SK-N-SH treated with all-trans-retinoic acid at 6 μM for 48 hours (cell line): Measurements from ENCODE around the gene MRPL34.

Experiments used
- ARNTL ChIP-seq: fragments of 450-650 bp; formaldehyde crosslinking; IDR thresholded peaks from 2 replicates; pipeline ENCODE4 v1.5.0; 2020; ENCODE audit warnings: low read depth, mild to moderate bottlenecking, moderate library complexity, borderline replicate concordance
- BACH2 ChIP-seq: fragments of 250-450 bp; sonication (Bioruptor Pico); IDR thresholded peaks from 2 replicates; pipeline ENCODE4 v1.9.0; 2021; ENCODE audit warnings: mild to moderate bottlenecking, borderline replicate concordance
- CSDC2 ChIP-seq: fragments of 250-450 bp; sonication (Bioruptor Pico); IDR thresholded peaks from 2 replicates; pipeline ENCODE4 v1.5.0; 2020; ENCODE audit warnings: mild to moderate bottlenecking, moderate library complexity
- ISL1 ChIP-seq: fragments of 250-450 bp; sonication (Bioruptor Pico); IDR thresholded peaks from 2 replicates; pipeline ENCODE4 v2.1.2; 2022; ENCODE audit warnings: mild to moderate bottlenecking, moderate library complexity
- OSR1 ChIP-seq: fragments of 250-450 bp; sonication (Bioruptor Pico); IDR thresholded peaks from 2 replicates; pipeline ENCODE4 v1.8.0; 2022; ENCODE audit warnings: moderate library complexity, mild to moderate bottlenecking, inconsistent platforms
- PPARA ChIP-seq: fragments of 250-450 bp; sonication (Bioruptor Pico); IDR thresholded peaks from 2 replicates; pipeline ENCODE4 v1.5.0; 2020; ENCODE audit warnings: mild to moderate bottlenecking, borderline replicate concordance
- RARB ChIP-seq: fragments of 250-450 bp; sonication (Bioruptor Pico); IDR thresholded peaks from 2 replicates; pipeline ENCODE4 v1.8.0; 2021; ENCODE audit warnings: mild to moderate bottlenecking, moderate library complexity
- TOX ChIP-seq: fragments of 250-450 bp; sonication (Bioruptor Pico); IDR thresholded peaks from 2 replicates; pipeline ENCODE4 v1.8.0; 2021; ENCODE audit warnings: mild to moderate bottlenecking, moderate library complexity, borderline replicate concordance
- ZFP3 ChIP-seq: fragments of 250-450 bp; sonication (Bioruptor Pico); IDR thresholded peaks from 2 replicates; pipeline ENCODE4 v1.5.0; 2020; ENCODE audit warnings: mild to moderate bottlenecking, moderate library complexity
- ZNF70 ChIP-seq: fragments of 450-650 bp; formaldehyde crosslinking; IDR thresholded peaks from 2 replicates; pipeline ENCODE4 v1.5.0; 2020; ENCODE audit warnings: mild to moderate bottlenecking, moderate library complexity
- TF ChIP-seq, protein P1 (sequence below): fragments of 250-450 bp; sonication (Bioruptor Pico); IDR thresholded peaks from 2 replicates; pipeline ENCODE4 v1.8.0; 2020; ENCODE audit warnings: mild to moderate bottlenecking, moderate library complexity, borderline replicate concordance
- TF ChIP-seq, protein P2 (sequence below): fragments of 250-450 bp; sonication (Bioruptor Pico); IDR thresholded peaks from 2 replicates; pipeline ENCODE4 v1.5.1; 2020; ENCODE audit warnings: low read depth, mild to moderate bottlenecking, moderate library complexity
- TF ChIP-seq, protein P3 (sequence below): fragments of 250-450 bp; sonication (Bioruptor Pico); IDR thresholded peaks from 2 replicates; pipeline ENCODE4 v1.5.1; 2021; ENCODE audit warnings: mild to moderate bottlenecking, moderate library complexity
- TF ChIP-seq, protein P4 (sequence below): fragments of 250-450 bp; sonication (Bioruptor Pico); IDR thresholded peaks from 2 replicates; pipeline ENCODE4 v1.8.0; 2021; ENCODE audit warnings: low read depth, mild to moderate bottlenecking, moderate library complexity, borderline replicate concordance

DNA sequence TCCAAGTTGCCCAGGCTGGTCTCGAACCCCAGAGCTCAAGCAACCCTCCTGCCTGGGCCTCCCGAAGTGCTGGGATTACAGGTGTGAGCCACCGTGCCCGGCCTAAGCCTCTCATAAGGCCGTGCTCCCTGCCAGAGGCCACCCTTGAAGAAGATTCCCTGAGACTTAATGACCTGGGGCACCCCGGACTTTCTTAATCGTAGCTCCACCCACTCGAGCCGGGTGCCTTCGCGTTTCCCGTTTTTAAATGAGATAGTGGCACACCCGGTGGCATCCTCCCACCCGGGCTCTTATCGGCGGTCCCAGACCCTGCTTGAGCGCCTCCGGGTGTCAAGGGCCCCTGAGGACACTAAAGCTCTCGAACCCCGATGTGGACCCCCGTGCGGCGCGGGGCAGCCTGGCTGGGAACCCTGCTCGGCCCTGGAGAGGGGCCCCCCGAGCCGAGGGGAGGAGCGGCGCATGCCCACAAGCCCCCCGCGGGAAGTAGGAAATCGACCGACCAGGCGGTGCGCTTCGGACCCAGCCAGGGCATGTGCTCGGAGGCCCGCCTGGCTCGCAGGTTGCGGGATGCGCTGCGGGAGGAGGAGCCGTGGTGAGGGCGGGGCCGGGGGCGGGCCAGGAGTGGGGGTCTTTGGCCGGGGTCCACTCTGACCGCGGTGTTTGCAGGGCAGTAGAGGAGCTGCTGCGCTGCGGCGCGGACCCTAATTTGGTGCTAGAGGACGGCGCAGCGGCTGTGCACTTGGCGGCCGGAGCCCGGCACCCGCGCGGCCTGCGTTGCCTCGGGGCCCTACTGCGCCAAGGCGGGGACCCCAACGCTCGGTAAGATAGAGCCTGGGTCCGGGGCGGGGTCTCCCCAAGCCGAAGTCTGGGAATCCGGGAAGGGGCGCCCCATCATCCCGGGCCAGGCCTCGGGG is 24.0 kb upstream of the MRPL34 start, which contains the start of gene ANKLE1:
- TF ChIP-seq, protein P1, sequence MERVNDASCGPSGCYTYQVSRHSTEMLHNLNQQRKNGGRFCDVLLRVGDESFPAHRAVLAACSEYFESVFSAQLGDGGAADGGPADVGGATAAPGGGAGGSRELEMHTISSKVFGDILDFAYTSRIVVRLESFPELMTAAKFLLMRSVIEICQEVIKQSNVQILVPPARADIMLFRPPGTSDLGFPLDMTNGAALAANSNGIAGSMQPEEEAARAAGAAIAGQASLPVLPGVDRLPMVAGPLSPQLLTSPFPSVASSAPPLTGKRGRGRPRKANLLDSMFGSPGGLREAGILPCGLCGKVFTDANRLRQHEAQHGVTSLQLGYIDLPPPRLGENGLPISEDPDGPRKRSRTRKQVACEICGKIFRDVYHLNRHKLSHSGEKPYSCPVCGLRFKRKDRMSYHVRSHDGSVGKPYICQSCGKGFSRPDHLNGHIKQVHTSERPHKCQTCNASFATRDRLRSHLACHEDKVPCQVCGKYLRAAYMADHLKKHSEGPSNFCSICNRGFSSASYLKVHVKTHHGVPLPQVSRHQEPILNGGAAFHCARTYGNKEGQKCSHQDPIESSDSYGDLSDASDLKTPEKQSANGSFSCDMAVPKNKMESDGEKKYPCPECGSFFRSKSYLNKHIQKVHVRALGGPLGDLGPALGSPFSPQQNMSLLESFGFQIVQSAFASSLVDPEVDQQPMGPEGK (CRISPR knock-in tag): no peak
- TF ChIP-seq ISL1 (CRISPR knock-in tag) (no peak), ZFP3 (no peak), RARB (CRISPR knock-in tag) (no peak), CSDC2 (no peak), ZNF70 (no peak), BACH2 (CRISPR knock-in tag) (no peak), PPARA (CRISPR knock-in tag) (no peak), ARNTL (CRISPR knock-in tag) (no peak), OSR1 (no peak), TOX (CRISPR knock-in tag) (no peak)
- TF ChIP-seq, protein P2, sequence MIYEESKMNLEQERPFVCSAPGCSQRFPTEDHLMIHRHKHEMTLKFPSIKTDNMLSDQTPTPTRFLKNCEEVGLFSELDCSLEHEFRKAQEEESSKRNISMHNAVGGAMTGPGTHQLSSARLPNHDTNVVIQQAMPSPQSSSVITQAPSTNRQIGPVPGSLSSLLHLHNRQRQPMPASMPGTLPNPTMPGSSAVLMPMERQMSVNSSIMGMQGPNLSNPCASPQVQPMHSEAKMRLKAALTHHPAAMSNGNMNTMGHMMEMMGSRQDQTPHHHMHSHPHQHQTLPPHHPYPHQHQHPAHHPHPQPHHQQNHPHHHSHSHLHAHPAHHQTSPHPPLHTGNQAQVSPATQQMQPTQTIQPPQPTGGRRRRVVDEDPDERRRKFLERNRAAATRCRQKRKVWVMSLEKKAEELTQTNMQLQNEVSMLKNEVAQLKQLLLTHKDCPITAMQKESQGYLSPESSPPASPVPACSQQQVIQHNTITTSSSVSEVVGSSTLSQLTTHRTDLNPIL (CRISPR knock-in tag): no peak
- TF ChIP-seq, protein P3, sequence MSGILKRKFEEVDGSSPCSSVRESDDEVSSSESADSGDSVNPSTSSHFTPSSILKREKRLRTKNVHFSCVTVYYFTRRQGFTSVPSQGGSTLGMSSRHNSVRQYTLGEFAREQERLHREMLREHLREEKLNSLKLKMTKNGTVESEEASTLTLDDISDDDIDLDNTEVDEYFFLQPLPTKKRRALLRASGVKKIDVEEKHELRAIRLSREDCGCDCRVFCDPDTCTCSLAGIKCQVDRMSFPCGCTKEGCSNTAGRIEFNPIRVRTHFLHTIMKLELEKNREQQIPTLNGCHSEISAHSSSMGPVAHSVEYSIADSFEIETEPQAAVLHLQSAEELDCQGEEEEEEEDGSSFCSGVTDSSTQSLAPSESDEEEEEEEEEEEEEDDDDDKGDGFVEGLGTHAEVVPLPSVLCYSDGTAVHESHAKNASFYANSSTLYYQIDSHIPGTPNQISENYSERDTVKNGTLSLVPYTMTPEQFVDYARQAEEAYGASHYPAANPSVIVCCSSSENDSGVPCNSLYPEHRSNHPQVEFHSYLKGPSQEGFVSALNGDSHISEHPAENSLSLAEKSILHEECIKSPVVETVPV (CRISPR knock-in tag): 0 out of 2 replicates have a peak, but pooled peaks have one; percentile 44
- TF ChIP-seq, protein P4, sequence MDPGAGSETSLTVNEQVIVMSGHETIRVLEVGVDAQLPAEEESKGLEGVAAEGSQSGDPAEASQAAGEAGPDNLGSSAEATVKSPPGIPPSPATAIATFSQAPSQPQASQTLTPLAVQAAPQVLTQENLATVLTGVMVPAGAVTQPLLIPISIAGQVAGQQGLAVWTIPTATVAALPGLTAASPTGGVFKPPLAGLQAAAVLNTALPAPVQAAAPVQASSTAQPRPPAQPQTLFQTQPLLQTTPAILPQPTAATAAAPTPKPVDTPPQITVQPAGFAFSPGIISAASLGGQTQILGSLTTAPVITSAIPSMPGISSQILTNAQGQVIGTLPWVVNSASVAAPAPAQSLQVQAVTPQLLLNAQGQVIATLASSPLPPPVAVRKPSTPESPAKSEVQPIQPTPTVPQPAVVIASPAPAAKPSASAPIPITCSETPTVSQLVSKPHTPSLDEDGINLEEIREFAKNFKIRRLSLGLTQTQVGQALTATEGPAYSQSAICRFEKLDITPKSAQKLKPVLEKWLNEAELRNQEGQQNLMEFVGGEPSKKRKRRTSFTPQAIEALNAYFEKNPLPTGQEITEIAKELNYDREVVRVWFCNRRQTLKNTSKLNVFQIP (CRISPR knock-in tag): no peak
